Measurements from ENCODE around the gene ABHD4. TPM values are rescaled to one million over a fixed set of nuclear protein-coding genes. Genes with fewer than 3 reads are reported as not detected.
A peak's percentile ranks its signal among the peaks of the same experiment; 100 is the strongest.
"Not testable (repeated sequence)": the region's sequence is repeated elsewhere in the genome, so short reads cannot be mapped to it uniquely, and the experiment has no call there.

The ABHD4 gene
- total and polyA plus RNA-seq, 11 donors: 10.4 to 35.5 (median 24.3) TPM

- Histone ChIP-seq H3K27ac (no peak overlapping the region), H3K4me1 (peaks cover 0 to 29% (median 12%) of the 10 kb centered on the region in 12 donors), H3K9me3 (no peaks in the 10 kb centered on the region), H3K36me3 (peaks cover 0 to 37% (median 5%) of the 10 kb centered on the region in 9 donors), H3K27me3 (no peaks in the 10 kb centered on the region), H3K4me3 (no peak overlapping the region)
- ATAC-seq: no peak
- WGBS, 4 donors: 78 to 92% (median 86%) methylated on average over 3 of the region's 3 CpGs
- intact Hi-C loops (cut with DNase I): loop anchor here in 1 of 10 donors (10.0 kb wide), 1 partner anchor 185 kb away; the partner anchor contains the start of gene OXA1L
- TF ChIP-seq POLR2A (IDR thresholded peaks at IDR 0.05) (no peak), CTCF (IDR thresholded peaks at IDR 0.05) (no peak)
- DNase-seq: no peak
Measured at GRCh38 chr14:22579881-22580280, 18.2 kb upstream of the ABHD4 start.

GRCh38 chr14:22580625-22581024 lies 17.5 kb upstream of the ABHD4 start:
- ATAC-seq (no peak), DNase-seq (no peak)
- TF ChIP-seq CTCF (IDR thresholded peaks at IDR 0.05) (no peak), POLR2A (IDR thresholded peaks at IDR 0.05) (no peak)
- no peaks in the 10 kb centered on the region for H3K9me3 ChIP-seq
- H3K27me3 ChIP-seq: no peaks in the 10 kb centered on the region
- intact Hi-C loops (cut with DNase I): no loop called here
- H3K4me3 ChIP-seq: no peak overlapping the region
- peaks cover 0 to 36% (median 18%) of the 10 kb centered on the region in 12 donors for H3K4me1 ChIP-seq
- WGBS, 4 donors: 61 to 65% (median 63%) methylated on average over 2 of the region's 2 CpGs
- no peak overlapping the region for H3K27ac ChIP-seq
- peaks cover 0 to 31% (median 4%) of the 10 kb centered on the region in 9 donors for H3K36me3 ChIP-seq

- Histone ChIP-seq H3K9me3 (no peaks in the 10 kb centered on the region), H3K36me3 (peaks cover 0 to 31% (median 3%) of the 10 kb centered on the region in 9 donors), H3K4me3 (no peak overlapping the region), H3K27ac (no peak overlapping the region), H3K4me1 (peaks cover 0 to 66% (median 43%) of the 10 kb centered on the region in 12 donors), H3K27me3 (no peaks in the 10 kb centered on the region)
- 56 to 75% (median 66%) methylated on average over 1 of the region's 1 CpG for WGBS, 4 donors
- TF ChIP-seq CTCF (IDR thresholded peaks at IDR 0.05) (no peak), POLR2A (IDR thresholded peaks at IDR 0.05) (no peak)
- no peak for DNase-seq
- intact Hi-C loops (cut with DNase I): no loop called here
- no peak for ATAC-seq
Measured at GRCh38 chr14:22583994-22584393, 14.1 kb upstream of the ABHD4 start.

GRCh38 chr14:22587247-22587646 lies 10.9 kb upstream of the ABHD4 start:
- no peaks in the 10 kb centered on the region for H3K27me3 ChIP-seq
- H3K36me3 ChIP-seq: peaks cover 0 to 19% (median 0%) of the 10 kb centered on the region in 9 donors
- H3K4me3 ChIP-seq: peak overlapping the region in 3 of 12 donors; percentile 81 to 98 (median 93)
- intact Hi-C loops (cut with DNase I): loop anchor here in 1 of 10 donors (5.0 kb wide), 1 partner anchor 180 kb away; the partner anchor contains the start of gene OXA1L
- H3K4me1 ChIP-seq: peaks cover 0 to 68% (median 48%) of the 10 kb centered on the region in 12 donors
- ATAC-seq (no peak), DNase-seq (no peak)
- H3K27ac ChIP-seq: peak overlapping the region in 1 of 12 donors; percentile 89
- TF ChIP-seq POLR2A (IDR thresholded peaks at IDR 0.05) (no peak), CTCF (IDR thresholded peaks at IDR 0.05) (no peak)
- 90 to 94% (median 92%) methylated on average over 5 of the region's 5 CpGs for WGBS, 4 donors
- no peaks in the 10 kb centered on the region for H3K9me3 ChIP-seq

- H3K9me3 ChIP-seq, DNase-seq, H3K27me3 ChIP-seq, ATAC-seq: not testable (repeated sequence)
- intact Hi-C loops (cut with DNase I): loop anchor here in 1 of 10 donors (5.0 kb wide), 1 partner anchor 179 kb away; the partner anchor contains the start of gene OXA1L
- Histone ChIP-seq H3K27ac (peak overlapping the region in 4 of 12 donors; percentile 87 to 91 (median 90)), H3K4me3 (peak overlapping the region; percentile 62 to 98 (median 80)), H3K4me1 (peaks cover 0 to 64% (median 48%) of the 10 kb centered on the region in 12 donors), H3K36me3 (peaks cover 0 to 19% (median 0%) of the 10 kb centered on the region in 9 donors)
- 81 to 83% (median 81%) methylated on average over 10 of the region's 10 CpGs for WGBS, 4 donors
Measured at GRCh38 chr14:22587677-22588422, 10.2 kb upstream of the ABHD4 start.
